Gastrocnemius medialis (tissue), 4 donors: ENCODE data around the gene AMIGO2. TPM values are rescaled to one million over a fixed set of nuclear protein-coding genes. Genes with fewer than 3 reads are reported as not detected.

Experiments used
- ATAC-seq, 2 donors: fragments of 150-250 bp; one replicate each; pipeline ENCODE4 v1.9.1; 2016
- DNase-seq, 2 donors: peaks; one replicate each; pipeline ENCODE4 v3.0.0-alpha.2; 2019
- H3K27ac ChIP-seq, 4 donors: fragments of 200-600 bp; sonication (generic); 1 replicate in 1 of 4; 2 replicates in 3 of 4; pipeline ENCODE4 v1.5.1; 2016 to 2018; ENCODE audit warnings: mild to moderate bottlenecking in 2 of 4, moderate library complexity in 1 of 4
- H3K27me3 ChIP-seq, 3 donors: fragments of 200-600 bp; sonication (generic) in 2 of 3; 1 replicate in 1 of 3; 2 replicates in 2 of 3; pipeline versions ENCODE4 v1.5.1 to v1.6.0; 2016 to 2019; ENCODE audit warnings: mild to moderate bottlenecking in 1 of 3, moderate library complexity in 1 of 3
- H3K36me3 ChIP-seq, 2 donors: fragments of 200-600 bp; sonication (generic) in 1 of 2; one replicate each; pipeline ENCODE4 v1.5.1; 2017 to 2018
- H3K4me1 ChIP-seq, 2 donors: fragments of 200-600 bp; sonication (generic) in 1 of 2; one replicate each; pipeline ENCODE4 v1.5.1; 2016 to 2017; ENCODE audit warnings: mild to moderate bottlenecking in 2 of 2
- H3K4me3 ChIP-seq, 4 donors: fragments of 200-600 bp; sonication (generic) in 3 of 4; 1 replicate in 1 of 4; 2 replicates in 3 of 4; pipeline ENCODE4 v1.5.1; 2016 to 2019; ENCODE audit warnings: mild to moderate bottlenecking in 2 of 4
- H3K9me3 ChIP-seq, 3 donors: fragments of 200-600 bp; sonication (generic) in 2 of 3; 1 replicate in 1 of 3; 2 replicates in 2 of 3; pipeline ENCODE4 v1.5.1; 2016 to 2019
- CTCF ChIP-seq, 5 experiments: fragments of 450-650 bp in 3 of 5; fragments of 200-600 bp in 2 of 5; sonication (generic) in 2 of 5; IDR thresholded peaks in 4 of 5; conservative IDR thresholded peaks in 1 of 5; 1 replicate in 4 of 5; 2 replicates in 1 of 5; pipeline ENCODE4 v1.5.1; 2016 to 2019; ENCODE audit warnings: antibody characterized with exemption in 5 of 5, mild to moderate bottlenecking in 3 of 5, moderate library complexity in 3 of 5
- POLR2A ChIP-seq, 2 donors: fragments of 450-650 bp; IDR thresholded peaks; one replicate each; pipeline ENCODE4 v1.6.1; 2017; ENCODE audit warnings: antibody characterized with exemption in 2 of 2, mild to moderate bottlenecking in 2 of 2, moderate library complexity in 2 of 2
- in situ Hi-C, 4 donors: fragments of 200-750 bp; cut with MboI; loops; one replicate each; pipeline versions ENCODE4 v1.15.0 to v1.8.0; 2017; ENCODE audit warnings: low sequenced_read_pairs in 4 of 4
- intact Hi-C: fragments of 100-400 bp; cut with DNase I; formaldehyde crosslinking; loops from one replicate; pipeline ENCODE4 v1.15.1; 2023; ENCODE audit warnings: low total_unique reads
- total RNA-seq, 4 donors: library from RNA; depleted of rRNA; stranded (reverse); fragments of >200 nt; gene quantifications; one replicate each; pipeline versions ENCODE4 v1.1.0 to v1.2.3, GENCODE V29; 2016

Gene AMIGO2
- total RNA-seq, 4 donors from 2014 or later, result 0.41 to 1.5 (median 0.51) TPM

GRCh38 chr12:47087088-47087688 lies 7.4 kb upstream of the AMIGO2 start:
- TF ChIP-seq CTCF (IDR thresholded peaks at IDR 0.05 in 4 of 5, conservative IDR thresholded peaks at IDR 0.05 in 1 of 5) (no peak), POLR2A (IDR thresholded peaks at IDR 0.05) (no peak)
- Histone ChIP-seq H3K4me1 (peaks cover 0 to 9% of the 10 kb centered on the region in 2 donors), H3K36me3 (no peaks in the 10 kb centered on the region), H3K27me3 (no peaks in the 10 kb centered on the region), H3K9me3 (no peaks in the 10 kb centered on the region), H3K4me3 (no peak overlapping the region), H3K27ac (no peak overlapping the region)
- in situ Hi-C loops, result no loop called here
- intact Hi-C loops, result no loop called here
- ATAC-seq (no peak), DNase-seq (no peak)

- no peaks in the 10 kb centered on the region for H3K36me3 ChIP-seq
- no peaks in the 10 kb centered on the region for H3K27me3 ChIP-seq
- intact Hi-C loops (no loop called here), in situ Hi-C loops (no loop called here)
- no peak overlapping the region for H3K27ac ChIP-seq
- DNase-seq (no peak), ATAC-seq (no peak)
- TF ChIP-seq CTCF (IDR thresholded peaks at IDR 0.05 in 4 of 5, conservative IDR thresholded peaks at IDR 0.05 in 1 of 5) (no peak), POLR2A (IDR thresholded peaks at IDR 0.05) (no peak)
- no peak overlapping the region for H3K4me3 ChIP-seq
- peaks cover 0 to 9% of the 10 kb centered on the region in 2 donors for H3K4me1 ChIP-seq
- no peaks in the 10 kb centered on the region for H3K9me3 ChIP-seq
Measured at GRCh38 chr12:47085815-47086252, 6.1 kb upstream of the AMIGO2 start.

GRCh38 chr12:47084172-47084571 lies 4.4 kb upstream of the AMIGO2 start:
- in situ Hi-C loops, result no loop called here
- DNase-seq, result no peak
- no peak for ATAC-seq
- peaks cover 0 to 9% of the 10 kb centered on the region in 2 donors for H3K4me1 ChIP-seq
- H3K27ac ChIP-seq, result no peak overlapping the region
- H3K9me3 ChIP-seq, result no peaks in the 10 kb centered on the region
- intact Hi-C loops, result no loop called here
- peaks cover 0 to 2% (median 0%) of the 10 kb centered on the region in 3 donors for H3K27me3 ChIP-seq
- H3K4me3 ChIP-seq, result no peak overlapping the region
- no peak for TF ChIP-seq CTCF (IDR thresholded peaks at IDR 0.05 in 4 of 5, conservative IDR thresholded peaks at IDR 0.05 in 1 of 5)
- no peak for TF ChIP-seq POLR2A (IDR thresholded peaks at IDR 0.05)
- no peaks in the 10 kb centered on the region for H3K36me3 ChIP-seq

GRCh38 chr12:47082796-47083621 lies 3.2 kb upstream of the AMIGO2 start:
- intact Hi-C loops, result no loop called here
- TF ChIP-seq POLR2A (IDR thresholded peaks at IDR 0.05), result no peak
- TF ChIP-seq CTCF (IDR thresholded peaks at IDR 0.05 in 4 of 5, conservative IDR thresholded peaks at IDR 0.05 in 1 of 5), result no peak
- peaks cover 0 to 9% of the 10 kb centered on the region in 2 donors for H3K4me1 ChIP-seq

More at GRCh38 chr12:47082796-47083621, 3.2 kb upstream of the AMIGO2 start:
- Histone ChIP-seq H3K4me3 (no peak overlapping the region), H3K36me3 (no peaks in the 10 kb centered on the region), H3K27ac (peak overlapping the region in 1 of 4 donors; percentile 30), H3K9me3 (no peaks in the 10 kb centered on the region), H3K27me3 (peaks cover 0 to 14% (median 0%) of the 10 kb centered on the region in 3 donors)
- ATAC-seq, result peak in 1 of 2 donors; percentile 45
- in situ Hi-C loops, result no loop called here
- no peak for DNase-seq
